Measurements from ENCODE around the gene INAFM1. TPM values are rescaled to one million over a fixed set of nuclear protein-coding genes. Genes with fewer than 3 reads are reported as not detected.

INAFM1 gene
- total RNA-seq, 1 experiment from 2014 or later = 8.1 TPM

DNA sequence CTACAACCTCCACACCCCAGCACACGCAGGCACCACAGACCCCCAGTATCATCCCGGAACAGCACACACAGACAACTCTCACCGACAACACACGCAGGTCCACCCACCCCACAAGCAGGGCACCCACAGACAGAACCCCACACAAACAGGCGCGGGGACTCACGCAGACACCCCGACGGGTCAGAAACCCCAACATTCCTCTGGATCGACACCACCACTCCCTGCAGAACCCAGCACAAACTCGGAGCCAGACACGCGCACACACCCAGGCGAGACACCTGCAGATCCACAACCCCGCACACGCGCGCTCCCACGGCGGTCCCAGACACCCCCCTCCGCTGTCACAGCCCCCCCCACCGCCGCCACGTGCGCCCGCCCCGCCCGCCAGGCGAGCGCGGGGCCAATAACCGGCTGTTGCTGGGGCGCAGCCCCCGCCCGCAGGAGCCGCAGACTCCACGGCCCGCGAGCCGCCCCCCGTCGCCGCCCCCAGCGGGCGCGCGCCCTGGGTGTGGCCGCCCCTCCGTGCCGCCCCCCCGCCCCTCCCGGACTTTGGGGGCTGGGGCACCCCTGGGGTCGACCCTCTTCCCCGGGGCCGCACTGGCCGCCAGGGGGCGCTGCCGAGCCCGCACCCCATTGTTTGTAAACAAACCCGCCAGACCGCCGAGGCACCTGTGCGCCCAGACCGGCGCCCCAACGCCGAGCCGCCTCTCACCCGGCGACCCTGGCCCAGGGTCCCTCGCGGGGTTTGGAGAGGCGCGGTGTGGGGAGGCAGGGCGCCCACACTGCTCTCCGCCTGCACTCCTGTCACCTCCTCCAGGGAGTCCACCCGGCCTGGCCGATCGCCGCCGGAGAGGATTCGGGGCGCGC is 44.4 kb upstream of the INAFM1 start:
- DNase-seq (ENCODE audit: low spot score) (peak; percentile 85), ATAC-seq (no peak)
- Mint-ChIP-seq H3K4me1 (peaks cover 26% of the 10 kb centered on the region), H3K27me3 (ENCODE audit: low read depth) (no peaks in the 10 kb centered on the region; the same call in 1 of the 2 replicates), H3K4me3 (peak overlapping the region; percentile 48), H3K27ac (no peak overlapping the region), H3K36me3 (peaks cover 4% of the 10 kb centered on the region), H3K9me3 (no peaks in the 10 kb centered on the region)
- TF ChIP-seq, protein P1, sequence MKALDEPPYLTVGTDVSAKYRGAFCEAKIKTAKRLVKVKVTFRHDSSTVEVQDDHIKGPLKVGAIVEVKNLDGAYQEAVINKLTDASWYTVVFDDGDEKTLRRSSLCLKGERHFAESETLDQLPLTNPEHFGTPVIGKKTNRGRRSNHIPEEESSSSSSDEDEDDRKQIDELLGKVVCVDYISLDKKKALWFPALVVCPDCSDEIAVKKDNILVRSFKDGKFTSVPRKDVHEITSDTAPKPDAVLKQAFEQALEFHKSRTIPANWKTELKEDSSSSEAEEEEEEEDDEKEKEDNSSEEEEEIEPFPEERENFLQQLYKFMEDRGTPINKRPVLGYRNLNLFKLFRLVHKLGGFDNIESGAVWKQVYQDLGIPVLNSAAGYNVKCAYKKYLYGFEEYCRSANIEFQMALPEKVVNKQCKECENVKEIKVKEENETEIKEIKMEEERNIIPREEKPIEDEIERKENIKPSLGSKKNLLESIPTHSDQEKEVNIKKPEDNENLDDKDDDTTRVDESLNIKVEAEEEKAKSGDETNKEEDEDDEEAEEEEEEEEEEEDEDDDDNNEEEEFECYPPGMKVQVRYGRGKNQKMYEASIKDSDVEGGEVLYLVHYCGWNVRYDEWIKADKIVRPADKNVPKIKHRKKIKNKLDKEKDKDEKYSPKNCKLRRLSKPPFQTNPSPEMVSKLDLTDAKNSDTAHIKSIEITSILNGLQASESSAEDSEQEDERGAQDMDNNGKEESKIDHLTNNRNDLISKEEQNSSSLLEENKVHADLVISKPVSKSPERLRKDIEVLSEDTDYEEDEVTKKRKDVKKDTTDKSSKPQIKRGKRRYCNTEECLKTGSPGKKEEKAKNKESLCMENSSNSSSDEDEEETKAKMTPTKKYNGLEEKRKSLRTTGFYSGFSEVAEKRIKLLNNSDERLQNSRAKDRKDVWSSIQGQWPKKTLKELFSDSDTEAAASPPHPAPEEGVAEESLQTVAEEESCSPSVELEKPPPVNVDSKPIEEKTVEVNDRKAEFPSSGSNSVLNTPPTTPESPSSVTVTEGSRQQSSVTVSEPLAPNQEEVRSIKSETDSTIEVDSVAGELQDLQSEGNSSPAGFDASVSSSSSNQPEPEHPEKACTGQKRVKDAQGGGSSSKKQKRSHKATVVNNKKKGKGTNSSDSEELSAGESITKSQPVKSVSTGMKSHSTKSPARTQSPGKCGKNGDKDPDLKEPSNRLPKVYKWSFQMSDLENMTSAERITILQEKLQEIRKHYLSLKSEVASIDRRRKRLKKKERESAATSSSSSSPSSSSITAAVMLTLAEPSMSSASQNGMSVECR (CRISPR knock-in tag; IDR thresholded peaks at IDR 0.05; ENCODE audit: borderline replicate concordance) = peak; percentile 92; the same call in 1 of the 2 replicates
- TF ChIP-seq SP1 (CRISPR knock-in tag; conservative IDR thresholded peaks at IDR 0.05) = peak; percentile 22; the same call in 1 of the 2 replicates
- TF ChIP-seq, protein P2, sequence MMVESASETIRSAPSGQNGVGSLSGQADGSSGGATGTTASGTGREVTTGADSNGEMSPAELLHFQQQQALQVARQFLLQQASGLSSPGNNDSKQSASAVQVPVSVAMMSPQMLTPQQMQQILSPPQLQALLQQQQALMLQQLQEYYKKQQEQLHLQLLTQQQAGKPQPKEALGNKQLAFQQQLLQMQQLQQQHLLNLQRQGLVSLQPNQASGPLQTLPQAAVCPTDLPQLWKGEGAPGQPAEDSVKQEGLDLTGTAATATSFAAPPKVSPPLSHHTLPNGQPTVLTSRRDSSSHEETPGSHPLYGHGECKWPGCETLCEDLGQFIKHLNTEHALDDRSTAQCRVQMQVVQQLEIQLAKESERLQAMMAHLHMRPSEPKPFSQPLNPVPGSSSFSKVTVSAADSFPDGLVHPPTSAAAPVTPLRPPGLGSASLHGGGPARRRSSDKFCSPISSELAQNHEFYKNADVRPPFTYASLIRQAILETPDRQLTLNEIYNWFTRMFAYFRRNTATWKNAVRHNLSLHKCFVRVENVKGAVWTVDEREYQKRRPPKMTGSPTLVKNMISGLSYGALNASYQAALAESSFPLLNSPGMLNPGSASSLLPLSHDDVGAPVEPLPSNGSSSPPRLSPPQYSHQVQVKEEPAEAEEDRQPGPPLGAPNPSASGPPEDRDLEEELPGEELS (CRISPR knock-in tag; IDR thresholded peaks at IDR 0.05) = peak; percentile 72
- 0 out of 2 replicates have a peak, but pooled peaks have one; percentile 1 for TF ChIP-seq ZNF423 (CRISPR knock-in tag; IDR thresholded peaks at IDR 0.05)
- peak; percentile 46; the same call in 1 of the 2 replicates for TF ChIP-seq ETV6 (CRISPR knock-in tag; IDR thresholded peaks at IDR 0.05)
- peak; percentile 45; the same call in 1 of the 2 replicates for TF ChIP-seq ZNF219 (CRISPR knock-in tag; IDR thresholded peaks at IDR 0.05; ENCODE audit: borderline replicate concordance)
- TF ChIP-seq HMGXB4 (CRISPR knock-in tag; IDR thresholded peaks at IDR 0.05) = 0 out of 2 replicates have a peak, but pooled peaks have one; percentile 63
- no peak for TF ChIP-seq NFATC4 (CRISPR knock-in tag; IDR thresholded peaks at IDR 0.05)
- TF ChIP-seq ZNF396 (CRISPR knock-in tag; IDR thresholded peaks at IDR 0.05; ENCODE audit: borderline replicate concordance) = no peak
- TF ChIP-seq CTCF (IDR thresholded peaks at IDR 0.05) = peak; percentile 99
- no peak for TF ChIP-seq NR3C1 (CRISPR knock-in tag; conservative IDR thresholded peaks at IDR 0.05; ENCODE audit: low read depth)
- peak; percentile 98 for TF ChIP-seq FOXK1 (CRISPR knock-in tag; IDR thresholded peaks at IDR 0.05)
- TF ChIP-seq USF2 (CRISPR knock-in tag; IDR thresholded peaks at IDR 0.05) = no peak
- no peak for TF ChIP-seq SMAD4 (CRISPR knock-in tag; IDR thresholded peaks at IDR 0.05)
- 0 out of 2 replicates have a peak, but pooled peaks have one; percentile 26 for TF ChIP-seq ESRRA (CRISPR knock-in tag; IDR thresholded peaks at IDR 0.05; ENCODE audit: borderline replicate concordance)
- no peak for TF ChIP-seq TCF7 (CRISPR knock-in tag; IDR thresholded peaks at IDR 0.05; ENCODE audit: low read depth)
- TF ChIP-seq, protein P3, sequence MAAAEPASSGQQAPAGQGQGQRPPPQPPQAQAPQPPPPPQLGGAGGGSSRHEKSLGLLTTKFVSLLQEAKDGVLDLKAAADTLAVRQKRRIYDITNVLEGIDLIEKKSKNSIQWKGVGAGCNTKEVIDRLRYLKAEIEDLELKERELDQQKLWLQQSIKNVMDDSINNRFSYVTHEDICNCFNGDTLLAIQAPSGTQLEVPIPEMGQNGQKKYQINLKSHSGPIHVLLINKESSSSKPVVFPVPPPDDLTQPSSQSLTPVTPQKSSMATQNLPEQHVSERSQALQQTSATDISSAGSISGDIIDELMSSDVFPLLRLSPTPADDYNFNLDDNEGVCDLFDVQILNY (CRISPR knock-in tag; IDR thresholded peaks at IDR 0.05) = no peak
- ChIA-PET POLR2A (interaction anchor here (1.1 kb wide), 1 partner anchor 14 kb away, joined by 3 read pairs; no protein-coding TSS in a partner anchor), CTCF (interaction anchor here (7.4 to 9.0 kb wide), 2 partner anchors 15 to 19 kb away, joined by 79 to 136 read pairs; no protein-coding TSS in a partner anchor)

Measured in WTC11 (cell line).